ENCODE data around the gene SLC13A3. TPM values are rescaled to one million over a fixed set of nuclear protein-coding genes. Genes with fewer than 3 reads are reported as not detected.
A peak's percentile ranks its signal among the peaks of the same experiment; 100 is the strongest.

SLC13A3 gene
- total RNA-seq, 1 donor from 2014 or later: 7.9 TPM

DNA sequence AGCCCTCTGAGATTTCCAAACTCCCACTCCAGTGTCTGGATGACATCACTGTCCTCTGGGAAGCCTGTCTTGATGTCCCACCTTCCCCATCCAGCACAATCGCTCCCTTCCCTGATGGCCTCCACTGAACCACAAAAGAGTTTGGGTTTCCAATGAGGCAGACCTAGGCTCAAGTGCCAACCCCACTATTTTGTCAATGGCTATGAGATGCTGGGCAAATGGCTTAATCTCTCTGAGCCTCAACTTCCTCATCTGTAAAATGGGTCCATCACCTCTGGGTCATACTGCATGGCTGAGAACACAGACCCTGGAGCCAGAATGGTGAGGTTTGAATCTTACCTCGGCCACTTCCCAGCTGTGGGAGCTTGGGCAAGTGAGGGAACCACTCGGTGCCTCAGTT is 11.7 kb downstream of the SLC13A3 start:
- Mint-ChIP-seq H3K36me3 (no peaks in the 10 kb centered on the region), H3K4me3 (no peak overlapping the region), H3K27ac (no peak overlapping the region), H3K4me1 (ENCODE audit: unreplicated experiment) (no peaks in the 10 kb centered on the region), H3K9me3 (peaks cover 9% of the 10 kb centered on the region), H3K27me3 (peaks cover 3% of the 10 kb centered on the region)
- TF ChIP-seq CTCF (conservative IDR thresholded peaks at IDR 0.05): no peak
- DNase-seq (ENCODE audit: extremely low spot score, unreplicated experiment): peak; percentile 27

DNA sequence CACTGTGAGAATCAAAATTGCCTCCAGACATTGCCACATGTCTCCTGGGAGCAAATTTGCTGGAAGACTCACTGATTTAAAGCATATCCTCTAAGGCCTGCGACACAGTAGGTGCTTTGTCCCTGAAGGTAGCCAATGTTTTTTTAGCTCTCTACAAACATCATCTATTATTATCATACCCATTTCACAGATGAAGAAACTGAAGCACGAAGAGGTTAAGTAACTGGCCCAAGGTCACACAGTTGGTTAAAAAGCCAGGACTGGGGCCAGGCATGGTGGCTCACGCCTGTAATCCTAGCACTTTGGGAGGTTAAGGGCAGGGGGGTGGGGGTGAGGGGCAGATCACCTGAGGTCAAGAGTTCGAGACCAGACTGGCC is 12.4 kb downstream of the SLC13A3 start:
- Mint-ChIP-seq H3K27me3 (peaks cover 3% of the 10 kb centered on the region), H3K4me3 (no peak overlapping the region), H3K4me1 (ENCODE audit: unreplicated experiment) (no peaks in the 10 kb centered on the region), H3K9me3 (peaks cover 9% of the 10 kb centered on the region), H3K36me3 (no peaks in the 10 kb centered on the region), H3K27ac (no peak overlapping the region)
- TF ChIP-seq CTCF (conservative IDR thresholded peaks at IDR 0.05): no peak
- no peak for DNase-seq (ENCODE audit: extremely low spot score, unreplicated experiment)

GRCh38 chr20:46638134-46638897 is 12.9 kb downstream of the SLC13A3 start:
- H3K36me3 Mint-ChIP-seq: no peaks in the 10 kb centered on the region
- DNase-seq (ENCODE audit: extremely low spot score, unreplicated experiment): peak; percentile 65
- no peak overlapping the region for H3K4me3 Mint-ChIP-seq
- H3K4me1 Mint-ChIP-seq (ENCODE audit: unreplicated experiment): no peaks in the 10 kb centered on the region
- H3K27me3 Mint-ChIP-seq: peaks cover 1% of the 10 kb centered on the region
- H3K9me3 Mint-ChIP-seq: peaks cover 9% of the 10 kb centered on the region
- H3K27ac Mint-ChIP-seq: no peak overlapping the region
- TF ChIP-seq CTCF (conservative IDR thresholded peaks at IDR 0.05): no peak

DNA sequence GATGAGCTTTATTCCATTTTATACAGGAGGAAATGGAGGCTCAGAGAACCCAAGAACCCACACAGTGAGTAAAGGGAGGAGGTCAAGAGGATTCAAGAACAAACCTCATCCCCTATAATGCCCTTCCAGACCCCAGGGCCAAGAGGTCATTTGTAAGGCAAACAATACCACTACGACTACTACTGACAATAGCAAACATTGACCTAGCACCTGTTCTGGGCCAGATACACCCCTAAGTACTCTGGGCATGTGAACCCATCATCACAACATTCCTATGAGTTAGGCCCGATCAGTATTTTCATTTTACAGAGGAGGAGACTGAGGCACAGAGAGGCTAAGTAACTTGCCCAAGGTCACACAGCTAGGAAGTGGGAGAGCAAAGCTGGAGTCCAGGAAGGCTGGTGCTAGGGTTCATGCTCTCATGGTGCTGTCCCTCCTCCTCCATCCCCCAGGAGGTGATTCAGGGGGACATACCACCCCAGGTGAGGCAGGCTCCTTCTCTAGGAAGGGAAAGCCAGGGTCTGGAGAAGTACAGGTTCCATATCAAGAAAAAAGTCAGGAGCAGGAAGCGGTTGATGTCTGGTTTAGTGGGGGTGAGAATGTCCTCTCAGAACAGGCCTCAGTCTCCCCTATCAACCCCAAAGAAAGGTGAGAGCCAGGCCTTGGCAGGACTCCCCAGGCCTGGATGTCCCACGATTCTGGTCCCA is 13.7 kb downstream of the SLC13A3 start:
- TF ChIP-seq CTCF (conservative IDR thresholded peaks at IDR 0.05): no peak
- no peaks in the 10 kb centered on the region for H3K36me3 Mint-ChIP-seq
- no peaks in the 10 kb centered on the region for H3K4me1 Mint-ChIP-seq (ENCODE audit: unreplicated experiment)
- H3K27ac Mint-ChIP-seq: no peak overlapping the region
- H3K4me3 Mint-ChIP-seq: no peak overlapping the region
- H3K9me3 Mint-ChIP-seq: peaks cover 9% of the 10 kb centered on the region
- H3K27me3 Mint-ChIP-seq: peaks cover 3% of the 10 kb centered on the region
- DNase-seq (ENCODE audit: extremely low spot score, unreplicated experiment): peak; percentile 58

GRCh38 chr20:46637020-46637419 is 14.2 kb downstream of the SLC13A3 start:
- H3K27ac Mint-ChIP-seq: no peak overlapping the region
- TF ChIP-seq CTCF (conservative IDR thresholded peaks at IDR 0.05): no peak
- peaks cover 9% of the 10 kb centered on the region for H3K9me3 Mint-ChIP-seq
- H3K4me1 Mint-ChIP-seq (ENCODE audit: unreplicated experiment): no peaks in the 10 kb centered on the region
- peak; percentile 32 for DNase-seq (ENCODE audit: extremely low spot score, unreplicated experiment)
- peaks cover 3% of the 10 kb centered on the region for H3K27me3 Mint-ChIP-seq
- H3K36me3 Mint-ChIP-seq: no peaks in the 10 kb centered on the region
- no peak overlapping the region for H3K4me3 Mint-ChIP-seq

All from type B pancreatic cell (in vitro differentiated cells).